ENCODE results near the gene ERFL. TPM values are rescaled to one million over a fixed set of nuclear protein-coding genes. Genes with fewer than 3 reads are reported as not detected.
A peak's percentile ranks its signal among the peaks of the same experiment; 100 is the strongest.
"Not testable (repeated sequence)": the region's sequence is repeated elsewhere in the genome, so short reads cannot be mapped to it uniquely, and the experiment has no call there.

The ERFL gene
- total RNA-seq, 1 donor from 2014 or later = 0.46 TPM

- Mint-ChIP-seq H3K27me3 (ENCODE audit: unreplicated experiment) (peaks cover 8% of the 10 kb centered on the region), H3K4me3 (ENCODE audit: unreplicated experiment) (no peak within 1 kb of the TSS), H3K27ac (ENCODE audit: unreplicated experiment) (no peak within 1 kb of the TSS), H3K4me1 (ENCODE audit: unreplicated experiment) (peaks cover 4% of the 10 kb centered on the region), H3K36me3 (ENCODE audit: low read depth, unreplicated experiment) (peaks cover 2% of the 10 kb centered on the region), H3K9me3 (ENCODE audit: unreplicated experiment) (no peaks in the 10 kb centered on the region)
- no peak for TF ChIP-seq CTCF (IDR thresholded peaks at IDR 0.05; ENCODE audit: unreplicated experiment)
- DNase-seq (ENCODE audit: low spot score) = no peak
Observed at GRCh38 chr19:41876847-41877832, 51.1 kb downstream of the ERFL start, which contains the start of gene CD79A. TSS of gene CD79A (plus strand) at chr19:41877279. CDS start at chr19:41877305, 26 bp downstream.

- H3K27me3 Mint-ChIP-seq (ENCODE audit: unreplicated experiment) = peaks cover 13% of the 10 kb centered on the region
- H3K4me3 Mint-ChIP-seq (ENCODE audit: unreplicated experiment); H3K9me3 Mint-ChIP-seq (ENCODE audit: unreplicated experiment); H3K27ac Mint-ChIP-seq (ENCODE audit: unreplicated experiment); DNase-seq (ENCODE audit: low spot score): not testable (repeated sequence)
- H3K36me3 Mint-ChIP-seq (ENCODE audit: low read depth, unreplicated experiment) = peaks cover 12% of the 10 kb centered on the region
- peaks cover 13% of the 10 kb centered on the region for H3K4me1 Mint-ChIP-seq (ENCODE audit: unreplicated experiment)
Observed at GRCh38 chr19:41875973-41876372, 52.3 kb downstream of the ERFL start.

GRCh38 chr19:41872775-41873647 lies 55.2 kb downstream of the ERFL start:
- peak; percentile 85 for DNase-seq (ENCODE audit: low spot score)
- Mint-ChIP-seq H3K27ac (ENCODE audit: unreplicated experiment) (no peak overlapping the region), H3K4me1 (ENCODE audit: unreplicated experiment) (peaks cover 19% of the 10 kb centered on the region), H3K27me3 (ENCODE audit: unreplicated experiment) (peaks cover 14% of the 10 kb centered on the region), H3K4me3 (ENCODE audit: unreplicated experiment) (no peak overlapping the region), H3K36me3 (ENCODE audit: low read depth, unreplicated experiment) (peaks cover 26% of the 10 kb centered on the region), H3K9me3 (ENCODE audit: unreplicated experiment) (no peaks in the 10 kb centered on the region)
- TF ChIP-seq CTCF (IDR thresholded peaks at IDR 0.05; ENCODE audit: unreplicated experiment) = peak; percentile 19

GRCh38 chr19:41872384-41872774 lies 55.9 kb downstream of the ERFL start:
- peak overlapping the region; percentile 74 for H3K27ac Mint-ChIP-seq (ENCODE audit: unreplicated experiment)
- H3K36me3 Mint-ChIP-seq (ENCODE audit: low read depth, unreplicated experiment) = peaks cover 30% of the 10 kb centered on the region
- H3K4me3 Mint-ChIP-seq (ENCODE audit: unreplicated experiment) = no peak overlapping the region
- no peak for DNase-seq (ENCODE audit: low spot score)
- peaks cover 16% of the 10 kb centered on the region for H3K27me3 Mint-ChIP-seq (ENCODE audit: unreplicated experiment)
- H3K9me3 Mint-ChIP-seq (ENCODE audit: unreplicated experiment) = no peaks in the 10 kb centered on the region
- no peak for TF ChIP-seq CTCF (IDR thresholded peaks at IDR 0.05; ENCODE audit: unreplicated experiment)
- peaks cover 23% of the 10 kb centered on the region for H3K4me1 Mint-ChIP-seq (ENCODE audit: unreplicated experiment)

- Mint-ChIP-seq H3K4me1 (ENCODE audit: unreplicated experiment) (peaks cover 23% of the 10 kb centered on the region), H3K27ac (ENCODE audit: unreplicated experiment) (peak overlapping the region; percentile 74), H3K36me3 (ENCODE audit: low read depth, unreplicated experiment) (peaks cover 30% of the 10 kb centered on the region), H3K27me3 (ENCODE audit: unreplicated experiment) (peaks cover 16% of the 10 kb centered on the region), H3K9me3 (ENCODE audit: unreplicated experiment) (no peaks in the 10 kb centered on the region), H3K4me3 (ENCODE audit: unreplicated experiment) (peak overlapping the region; percentile 71)
- DNase-seq (ENCODE audit: low spot score) = no peak
- no peak for TF ChIP-seq CTCF (IDR thresholded peaks at IDR 0.05; ENCODE audit: unreplicated experiment)
Observed at GRCh38 chr19:41871573-41872383, 56.5 kb downstream of the ERFL start.
